T-helper 2 cell treated with Interferon-gamma antibody and Interleukin-4, amounts not matched to agents 5 μg/mL and 100 μg/mL, for 36 hours (primary cell): ENCODE results near the gene RFX2.

Experiments used
- DNase-seq: peaks from one replicate; pipeline ENCODE4 v3.0.0; 2021; ENCODE audit warnings: low spot score
- H3K27ac Mint-ChIP-seq: one replicate; pipeline ENCODE4 v1.8.0; 2021; ENCODE audit warnings: mild to moderate bottlenecking, mixed read lengths
- H3K27me3 Mint-ChIP-seq: one replicate; pipeline ENCODE4 v1.8.0; 2021; ENCODE audit warnings: low read depth, mixed read lengths
- H3K36me3 Mint-ChIP-seq: one replicate; pipeline ENCODE4 v1.8.0; 2021; ENCODE audit warnings: low read depth, mixed read lengths
- H3K4me1 Mint-ChIP-seq: one replicate; pipeline ENCODE4 v1.8.0; 2021; ENCODE audit warnings: low read depth, mixed read lengths
- H3K4me3 Mint-ChIP-seq: one replicate; pipeline ENCODE4 v1.8.0; 2022; ENCODE audit warnings: mild to moderate bottlenecking, moderate library complexity, mixed read lengths
- H3K9me3 Mint-ChIP-seq: one replicate; pipeline ENCODE4 v1.8.0; 2021; ENCODE audit warnings: mixed read lengths

RFX2 gene

GRCh38 chr19:6110360-6110977, at the start of gene RFX2:
Gene RFX2 (minus strand): TSS chr19:6110500. CDS start chr19:6047496, 63,004 bp downstream.
- Mint-ChIP-seq H3K4me1 (peaks cover 26% of the 10 kb centered on the region), H3K4me3 (peak within 1 kb of the TSS; percentile 84)

GRCh38 chr19:6156033-6156432, 45.7 kb upstream of the RFX2 start:
- Mint-ChIP-seq H3K27me3 (no peaks in the 10 kb centered on the region), H3K36me3 (no peaks in the 10 kb centered on the region), H3K9me3 (peaks cover 8% of the 10 kb centered on the region), H3K4me1 (peaks cover under 1% of the 10 kb centered on the region), H3K27ac (no peak overlapping the region), H3K4me3 (no peak overlapping the region)
- DNase-seq, result no peak

More at GRCh38 chr19:6110360-6110977, at the start of gene RFX2:
- peak within 1 kb of the TSS; percentile 75 for H3K27ac Mint-ChIP-seq
- no peaks in the 10 kb centered on the region for H3K9me3 Mint-ChIP-seq
- H3K36me3 Mint-ChIP-seq, result no peaks in the 10 kb centered on the region
- peaks cover 18% of the 10 kb centered on the region for H3K27me3 Mint-ChIP-seq
- DNase-seq, result peak; percentile 99

GRCh38 chr19:6150289-6150688, 40.0 kb upstream of the RFX2 start:
- Mint-ChIP-seq H3K9me3 (no peaks in the 10 kb centered on the region), H3K36me3 (no peaks in the 10 kb centered on the region), H3K27ac (no peak overlapping the region), H3K4me1 (no peaks in the 10 kb centered on the region), H3K4me3 (no peak overlapping the region), H3K27me3 (no peaks in the 10 kb centered on the region)
- no peak for DNase-seq

- H3K27ac Mint-ChIP-seq, result no peak overlapping the region
- no peaks in the 10 kb centered on the region for H3K9me3 Mint-ChIP-seq
- no peak overlapping the region for H3K4me3 Mint-ChIP-seq
- H3K27me3 Mint-ChIP-seq, result no peaks in the 10 kb centered on the region
- DNase-seq, result no peak
- no peaks in the 10 kb centered on the region for H3K36me3 Mint-ChIP-seq
- H3K4me1 Mint-ChIP-seq, result no peaks in the 10 kb centered on the region
Observed at GRCh38 chr19:6141217-6141616, 30.9 kb upstream of the RFX2 start.

GRCh38 chr19:6138511-6138910, 28.2 kb upstream of the RFX2 start:
- H3K36me3 Mint-ChIP-seq, result no peaks in the 10 kb centered on the region
- no peak overlapping the region for H3K27ac Mint-ChIP-seq
- DNase-seq, result no peak
- no peaks in the 10 kb centered on the region for H3K4me1 Mint-ChIP-seq
- H3K9me3 Mint-ChIP-seq, result no peaks in the 10 kb centered on the region
- no peaks in the 10 kb centered on the region for H3K27me3 Mint-ChIP-seq
- H3K4me3 Mint-ChIP-seq, result no peak overlapping the region

- Mint-ChIP-seq H3K27me3 (no peaks in the 10 kb centered on the region), H3K4me1 (no peaks in the 10 kb centered on the region), H3K9me3 (no peaks in the 10 kb centered on the region), H3K27ac (no peak overlapping the region), H3K36me3 (no peaks in the 10 kb centered on the region), H3K4me3 (no peak overlapping the region)
- DNase-seq, result no peak
Observed at GRCh38 chr19:6138066-6138465, 27.8 kb upstream of the RFX2 start.

GRCh38 chr19:6133231-6133630, 22.9 kb upstream of the RFX2 start:
- no peak overlapping the region for H3K4me3 Mint-ChIP-seq
- no peaks in the 10 kb centered on the region for H3K36me3 Mint-ChIP-seq
- no peak for DNase-seq
- H3K27ac Mint-ChIP-seq, result no peak overlapping the region
- no peaks in the 10 kb centered on the region for H3K4me1 Mint-ChIP-seq
- H3K27me3 Mint-ChIP-seq, result no peaks in the 10 kb centered on the region
- no peaks in the 10 kb centered on the region for H3K9me3 Mint-ChIP-seq

- Mint-ChIP-seq H3K27ac (no peak overlapping the region), H3K27me3 (no peaks in the 10 kb centered on the region), H3K9me3 (peaks cover 4% of the 10 kb centered on the region), H3K4me3 (no peak overlapping the region), H3K36me3 (no peaks in the 10 kb centered on the region), H3K4me1 (no peaks in the 10 kb centered on the region)
- DNase-seq, result no peak
Observed at GRCh38 chr19:6132482-6132881, 22.2 kb upstream of the RFX2 start.

- H3K4me3 Mint-ChIP-seq, result no peak overlapping the region
- DNase-seq, result no peak
- no peak overlapping the region for H3K27ac Mint-ChIP-seq
- peaks cover 4% of the 10 kb centered on the region for H3K9me3 Mint-ChIP-seq
- no peaks in the 10 kb centered on the region for H3K27me3 Mint-ChIP-seq
- peaks cover 3% of the 10 kb centered on the region for H3K4me1 Mint-ChIP-seq
- no peaks in the 10 kb centered on the region for H3K36me3 Mint-ChIP-seq
Observed at GRCh38 chr19:6127716-6128335, 17.5 kb upstream of the RFX2 start.

- H3K36me3 Mint-ChIP-seq, result no peaks in the 10 kb centered on the region
- peaks cover 4% of the 10 kb centered on the region for H3K9me3 Mint-ChIP-seq
- no peak for DNase-seq
- no peak overlapping the region for H3K27ac Mint-ChIP-seq
- H3K4me1 Mint-ChIP-seq, result peaks cover 3% of the 10 kb centered on the region
- H3K27me3 Mint-ChIP-seq, result no peaks in the 10 kb centered on the region
- H3K4me3 Mint-ChIP-seq, result no peak overlapping the region
Observed at GRCh38 chr19:6126335-6126974, 16.2 kb upstream of the RFX2 start.

- no peak overlapping the region for H3K4me3 Mint-ChIP-seq
- H3K4me1 Mint-ChIP-seq, result peaks cover 3% of the 10 kb centered on the region
- H3K9me3 Mint-ChIP-seq, result peaks cover 4% of the 10 kb centered on the region
- H3K27me3 Mint-ChIP-seq, result no peaks in the 10 kb centered on the region
- no peak overlapping the region for H3K27ac Mint-ChIP-seq
- H3K36me3 Mint-ChIP-seq, result no peaks in the 10 kb centered on the region
- DNase-seq, result peak; percentile 46
Observed at GRCh38 chr19:6125571-6125989, 15.3 kb upstream of the RFX2 start.

- peaks cover 8% of the 10 kb centered on the region for H3K9me3 Mint-ChIP-seq
- H3K4me3 Mint-ChIP-seq, result no peak overlapping the region
- H3K36me3 Mint-ChIP-seq, result no peaks in the 10 kb centered on the region
- no peak overlapping the region for H3K27ac Mint-ChIP-seq
- DNase-seq, result no peak
- peaks cover 7% of the 10 kb centered on the region for H3K27me3 Mint-ChIP-seq
- no peaks in the 10 kb centered on the region for H3K4me1 Mint-ChIP-seq
Observed at GRCh38 chr19:6119031-6119430, 8.7 kb upstream of the RFX2 start.

GRCh38 chr19:6118043-6118442, 7.7 kb upstream of the RFX2 start:
- H3K9me3 Mint-ChIP-seq, result peaks cover 8% of the 10 kb centered on the region
- no peaks in the 10 kb centered on the region for H3K36me3 Mint-ChIP-seq
- peaks cover 7% of the 10 kb centered on the region for H3K27me3 Mint-ChIP-seq
- H3K27ac Mint-ChIP-seq, result no peak overlapping the region
- no peaks in the 10 kb centered on the region for H3K4me1 Mint-ChIP-seq
- no peak overlapping the region for H3K4me3 Mint-ChIP-seq
- no peak for DNase-seq

- peaks cover 8% of the 10 kb centered on the region for H3K9me3 Mint-ChIP-seq
- H3K27ac Mint-ChIP-seq, result no peak overlapping the region
- H3K4me3 Mint-ChIP-seq, result no peak overlapping the region
Observed at GRCh38 chr19:6117534-6117933, 7.2 kb upstream of the RFX2 start.

More at GRCh38 chr19:6117534-6117933, 7.2 kb upstream of the RFX2 start:
- Mint-ChIP-seq H3K27me3 (peaks cover 7% of the 10 kb centered on the region), H3K4me1 (no peaks in the 10 kb centered on the region), H3K36me3 (no peaks in the 10 kb centered on the region)
- no peak for DNase-seq
